Measurements from ENCODE around the gene SUPT4H1.

The SUPT4H1 gene

GRCh38 chr17:58315281-58315711, 36.7 kb downstream of the SUPT4H1 start:
- no peak overlapping the region for H3K23ac ChIP-seq (ENCODE audit: low read length)
- no peak overlapping the region for H2BK120ac ChIP-seq (ENCODE audit: insufficient read depth, low read length, poor library complexity)
- peak; percentile 71 to 81 for DNase-seq
- H3K18ac ChIP-seq (ENCODE audit: low read length): no peak overlapping the region
- no peaks in the 10 kb centered on the region for H3K27me3 ChIP-seq (ENCODE audit: insufficient read depth, low read length)
- H3K4ac ChIP-seq (ENCODE audit: low read depth, low read length): no peak overlapping the region
- no peak overlapping the region for H2AFZ ChIP-seq (ENCODE audit: insufficient read depth, low read length, poor library complexity)
- H3K27ac ChIP-seq (ENCODE audit: low read depth, low read length): no peak overlapping the region
- no peaks in the 10 kb centered on the region for H3K36me3 ChIP-seq (ENCODE audit: control insufficient read depth in 1 of 2, insufficient read depth in 2 of 2, low read length in 2 of 2)
- no CpG with 5 or more reads among the region's 6 CpGs for WGBS (ENCODE audit: extremely low coverage, insufficient coverage, insufficient read length)
- H3K79me2 ChIP-seq (ENCODE audit: control insufficient read depth, insufficient read depth, low read length, poor library complexity): no peaks in the 10 kb centered on the region
- no peak overlapping the region for H2BK12ac ChIP-seq (ENCODE audit: low read length)
- no peak overlapping the region for H2BK5ac ChIP-seq (ENCODE audit: low read depth, low read length, poor library complexity)
- no peak overlapping the region for H3K4me3 ChIP-seq (ENCODE audit: low read depth, low read length)
- H4K8ac ChIP-seq (ENCODE audit: low read depth, low read length): no peak overlapping the region
- no peaks in the 10 kb centered on the region for H3K79me1 ChIP-seq (ENCODE audit: low read length)
- no peak overlapping the region for H4K91ac ChIP-seq (ENCODE audit: low read depth, low read length)
- H3K4me1 ChIP-seq (ENCODE audit: control insufficient read depth in 1 of 2, insufficient read depth in 2 of 2, low read length in 2 of 2): no peaks in the 10 kb centered on the region
- H3K9me3 ChIP-seq (ENCODE audit: insufficient read depth, low read depth, low read length): no peaks in the 10 kb centered on the region
- H3K14ac ChIP-seq (ENCODE audit: low read length): no peak overlapping the region
- no peak overlapping the region for H4K12ac ChIP-seq (ENCODE audit: low read depth, low read length)
- H3K4me2 ChIP-seq (ENCODE audit: low read length): no peak overlapping the region
- H3K9ac ChIP-seq (ENCODE audit: low read length): no peak overlapping the region
- H2AK5ac ChIP-seq (ENCODE audit: low read length): no peak overlapping the region

GRCh38 chr17:58314706-58315015, 37.3 kb downstream of the SUPT4H1 start:
- DNase-seq: no peak
- Histone ChIP-seq H3K9ac (ENCODE audit: low read length) (no peak overlapping the region), H3K9me3 (ENCODE audit: insufficient read depth, low read depth, low read length) (no peaks in the 10 kb centered on the region), H3K23ac (ENCODE audit: low read length) (no peak overlapping the region), H2BK120ac (ENCODE audit: insufficient read depth, low read length, poor library complexity) (no peak overlapping the region), H4K8ac (ENCODE audit: low read depth, low read length) (no peak overlapping the region), H4K91ac (ENCODE audit: low read depth, low read length) (no peak overlapping the region), H3K4ac (ENCODE audit: low read depth, low read length) (no peak overlapping the region), H3K27me3 (ENCODE audit: insufficient read depth, low read length) (no peaks in the 10 kb centered on the region), H3K18ac (ENCODE audit: low read length) (no peak overlapping the region), H3K4me2 (ENCODE audit: low read length) (no peak overlapping the region), H2AFZ (ENCODE audit: insufficient read depth, low read length, poor library complexity) (no peak overlapping the region), H3K4me3 (ENCODE audit: low read depth, low read length) (no peak overlapping the region), H3K27ac (ENCODE audit: low read depth, low read length) (no peak overlapping the region), H3K4me1 (ENCODE audit: control insufficient read depth in 1 of 2, insufficient read depth in 2 of 2, low read length in 2 of 2) (no peaks in the 10 kb centered on the region), H2AK5ac (ENCODE audit: low read length) (no peak overlapping the region), H3K79me2 (ENCODE audit: control insufficient read depth, insufficient read depth, low read length, poor library complexity) (no peaks in the 10 kb centered on the region), H2BK12ac (ENCODE audit: low read length) (no peak overlapping the region), H3K79me1 (ENCODE audit: low read length) (no peaks in the 10 kb centered on the region), H3K36me3 (ENCODE audit: control insufficient read depth in 1 of 2, insufficient read depth in 2 of 2, low read length in 2 of 2) (no peaks in the 10 kb centered on the region), H4K12ac (ENCODE audit: low read depth, low read length) (no peak overlapping the region), H2BK5ac (ENCODE audit: low read depth, low read length, poor library complexity) (no peak overlapping the region), H3K14ac (ENCODE audit: low read length) (no peak overlapping the region)
- WGBS (ENCODE audit: extremely low coverage, insufficient coverage, insufficient read length): no CpG with 5 or more reads among the region's 6 CpGs

GRCh38 chr17:58313815-58314705, 37.9 kb downstream of the SUPT4H1 start:
- H3K9me3 ChIP-seq (ENCODE audit: insufficient read depth, low read depth, low read length): no peaks in the 10 kb centered on the region
- no peak overlapping the region for H3K14ac ChIP-seq (ENCODE audit: low read length)
- H2BK120ac ChIP-seq (ENCODE audit: insufficient read depth, low read length, poor library complexity): no peak overlapping the region
- H3K79me2 ChIP-seq (ENCODE audit: control insufficient read depth, insufficient read depth, low read length, poor library complexity): no peaks in the 10 kb centered on the region
- no peak overlapping the region for H2BK12ac ChIP-seq (ENCODE audit: low read length)
- H3K4ac ChIP-seq (ENCODE audit: low read depth, low read length): no peak overlapping the region
- no peak overlapping the region for H3K4me3 ChIP-seq (ENCODE audit: low read depth, low read length)
- no peak overlapping the region for H3K9ac ChIP-seq (ENCODE audit: low read length)
- no peak overlapping the region for H2AFZ ChIP-seq (ENCODE audit: insufficient read depth, low read length, poor library complexity)
- no peak overlapping the region for H4K91ac ChIP-seq (ENCODE audit: low read depth, low read length)
- H2AK5ac ChIP-seq (ENCODE audit: low read length): no peak overlapping the region
- no peak overlapping the region for H3K4me2 ChIP-seq (ENCODE audit: low read length)
- no peak overlapping the region for H4K12ac ChIP-seq (ENCODE audit: low read depth, low read length)
- no peaks in the 10 kb centered on the region for H3K27me3 ChIP-seq (ENCODE audit: insufficient read depth, low read length)
- no peaks in the 10 kb centered on the region for H3K4me1 ChIP-seq (ENCODE audit: control insufficient read depth in 1 of 2, insufficient read depth in 2 of 2, low read length in 2 of 2)
- H3K36me3 ChIP-seq (ENCODE audit: control insufficient read depth in 1 of 2, insufficient read depth in 2 of 2, low read length in 2 of 2): no peaks in the 10 kb centered on the region
- H3K18ac ChIP-seq (ENCODE audit: low read length): no peak overlapping the region
- H3K79me1 ChIP-seq (ENCODE audit: low read length): no peaks in the 10 kb centered on the region
- H4K8ac ChIP-seq (ENCODE audit: low read depth, low read length): no peak overlapping the region
- peak in 1 of 2 donors; percentile 17 for DNase-seq
- H3K23ac ChIP-seq (ENCODE audit: low read length): no peak overlapping the region
- no peak overlapping the region for H3K27ac ChIP-seq (ENCODE audit: low read depth, low read length)
- no peak overlapping the region for H2BK5ac ChIP-seq (ENCODE audit: low read depth, low read length, poor library complexity)
- WGBS (ENCODE audit: extremely low coverage, insufficient coverage, insufficient read length): no CpG with 5 or more reads among the region's 7 CpGs

GRCh38 chr17:58312829-58313228, 39.2 kb downstream of the SUPT4H1 start:
- no peak for DNase-seq
- H4K8ac ChIP-seq (ENCODE audit: low read depth, low read length): no peak overlapping the region
- no peak overlapping the region for H3K27ac ChIP-seq (ENCODE audit: low read depth, low read length)
- no peaks in the 10 kb centered on the region for H3K9me3 ChIP-seq (ENCODE audit: insufficient read depth, low read depth, low read length)
- no peaks in the 10 kb centered on the region for H3K79me2 ChIP-seq (ENCODE audit: control insufficient read depth, insufficient read depth, low read length, poor library complexity)
- H2BK12ac ChIP-seq (ENCODE audit: low read length): no peak overlapping the region
- H2BK5ac ChIP-seq (ENCODE audit: low read depth, low read length, poor library complexity): no peak overlapping the region
- no peak overlapping the region for H3K9ac ChIP-seq (ENCODE audit: low read length)
- H2BK120ac ChIP-seq (ENCODE audit: insufficient read depth, low read length, poor library complexity): no peak overlapping the region
- no peak overlapping the region for H3K4me2 ChIP-seq (ENCODE audit: low read length)
- no peak overlapping the region for H4K91ac ChIP-seq (ENCODE audit: low read depth, low read length)
- H2AFZ ChIP-seq (ENCODE audit: insufficient read depth, low read length, poor library complexity): no peak overlapping the region
- no peak overlapping the region for H3K4me3 ChIP-seq (ENCODE audit: low read depth, low read length)
- H3K18ac ChIP-seq (ENCODE audit: low read length): no peak overlapping the region
- no peak overlapping the region for H4K12ac ChIP-seq (ENCODE audit: low read depth, low read length)
- H3K4me1 ChIP-seq (ENCODE audit: control insufficient read depth in 1 of 2, insufficient read depth in 2 of 2, low read length in 2 of 2): no peaks in the 10 kb centered on the region
- WGBS (ENCODE audit: extremely low coverage, insufficient coverage, insufficient read length): no CpG with 5 or more reads among the region's 1 CpG
- no peak overlapping the region for H3K14ac ChIP-seq (ENCODE audit: low read length)
- H3K23ac ChIP-seq (ENCODE audit: low read length): no peak overlapping the region
- H3K4ac ChIP-seq (ENCODE audit: low read depth, low read length): no peak overlapping the region
- no peak overlapping the region for H2AK5ac ChIP-seq (ENCODE audit: low read length)
- no peaks in the 10 kb centered on the region for H3K79me1 ChIP-seq (ENCODE audit: low read length)
- no peaks in the 10 kb centered on the region for H3K36me3 ChIP-seq (ENCODE audit: control insufficient read depth in 1 of 2, insufficient read depth in 2 of 2, low read length in 2 of 2)
- no peaks in the 10 kb centered on the region for H3K27me3 ChIP-seq (ENCODE audit: insufficient read depth, low read length)
